GM12864 (cell line): ENCODE measurements around the gene IFT52.

ENCODE experiments used
- DNase-seq: peaks from one replicate; pipeline ENCODE4 v3.0.0-alpha.2; 2011; ENCODE audit warnings: low read depth
- H3K4me3 ChIP-seq: 2 replicates; pipeline ENCODE4 v1.5.1; 2011; ENCODE audit warnings: mild to moderate bottlenecking, low read depth, low read length, control low read depth
- CTCF ChIP-seq: IDR thresholded peaks from 2 replicates; pipeline ENCODE4 v1.5.1; 2011; ENCODE audit warnings: low read depth, mild to moderate bottlenecking, moderate library complexity, low read length, control low read depth, inconsistent platforms; ENCODE audit errors: missing control alignments

IFT52 gene

GRCh38 chr20:43690943-43691598, 100.3 kb downstream of the IFT52 start:
- TF ChIP-seq CTCF: no peak
- DNase-seq: no peak
- no peak overlapping the region for H3K4me3 ChIP-seq

- peak; percentile 42 for DNase-seq
- TF ChIP-seq CTCF: peak; percentile 83
- H3K4me3 ChIP-seq: no peak overlapping the region
Observed at GRCh38 chr20:43691928-43692524, 101.3 kb downstream of the IFT52 start.

GRCh38 chr20:43694763-43695162, 104.0 kb downstream of the IFT52 start:
- H3K4me3 ChIP-seq: no peak overlapping the region
- no peak for TF ChIP-seq CTCF
- DNase-seq: no peak

- TF ChIP-seq CTCF: no peak
- H3K4me3 ChIP-seq: no peak overlapping the region
- no peak for DNase-seq
Observed at GRCh38 chr20:43695571-43695970, 104.8 kb downstream of the IFT52 start.
